GM23338 (cell line): Measurements from ENCODE around the gene NDUFB4.

Experiments
- CTCF ChIP-seq, 2 experiments: fragments of 200-600 bp in 1 of 2; sonication (generic) in 1 of 2; conservative IDR thresholded peaks; 2 replicates each; pipeline versions ENCODE4 v1.5.1 to v1.6.1; 2016 to 2017; ENCODE audit warnings: antibody characterized with exemption in 2 of 2, low read depth in 2 of 2, mild to moderate bottlenecking in 2 of 2, moderate library complexity in 1 of 2
- EZH2phosphoT487 ChIP-seq: fragments of 200-600 bp; sonication (generic); IDR thresholded peaks from one replicate; pipeline ENCODE4 v1.8.1; 2018; ENCODE audit warnings: antibody characterized with exemption; ENCODE audit not compliant: unreplicated experiment

GRCh38 chr3:120602682-120603081, 6.5 kb downstream of the NDUFB4 start:
- no peak for TF ChIP-seq EZH2phosphoT487
- no peak for TF ChIP-seq CTCF (conservative IDR thresholded peaks at IDR 0.05; ENCODE audit: low read depth in 2 of 2)
